Activated CD4-positive, alpha-beta memory T cell treated with anti-CD3 and anti-CD28 coated beads for 36 hours (primary cell): ENCODE data around the gene BEAN1. TPM values are rescaled to one million over a fixed set of nuclear protein-coding genes. Genes with fewer than 3 reads are reported as not detected.
"Not testable (repeated sequence)": the region's sequence is repeated elsewhere in the genome, so short reads cannot be mapped to it uniquely, and the experiment has no call there.

Source experiments
- CTCF ChIA-PET: fragments of 350-600 bp; sonication (Branson Sonifier 250); formaldehyde crosslinking; loops from one replicate; lab custom pipeline; 2021; ENCODE audit warnings: antibody characterized with exemption, inconsistent platforms; lab: Charles Lee
- POLR2A ChIA-PET: fragments of 350-600 bp; sonication (Branson Sonifier 250); formaldehyde crosslinking; loops from one replicate; lab custom pipeline; 2021; ENCODE audit warnings: antibody characterized with exemption; lab: Charles Lee
- DNase-seq: peaks from one replicate; pipeline ENCODE4 v3.0.0-alpha.2; 2020
- H3K27ac Mint-ChIP-seq: one replicate; pipeline ENCODE4 v1.8.0; 2021; ENCODE audit warnings: mixed read lengths
- H3K27me3 Mint-ChIP-seq: one replicate; pipeline ENCODE4 v1.8.0; 2021; ENCODE audit warnings: mixed read lengths
- H3K36me3 Mint-ChIP-seq: one replicate; pipeline ENCODE4 v1.8.0; 2021; ENCODE audit warnings: mixed read lengths
- H3K4me1 Mint-ChIP-seq: one replicate; pipeline ENCODE4 v1.8.0; 2021; ENCODE audit warnings: low read depth, mixed read lengths
- H3K4me3 Mint-ChIP-seq: one replicate; pipeline ENCODE4 v1.8.0; 2021; ENCODE audit warnings: mild to moderate bottlenecking, mixed read lengths
- H3K9me3 Mint-ChIP-seq: one replicate; pipeline ENCODE4 v1.8.0; 2021; ENCODE audit warnings: mixed read lengths
- intact Hi-C: fragments of 100-400 bp; cut with micrococcal nuclease; formaldehyde crosslinking; loops from one replicate; pipeline ENCODE4 v1.15.1; 2023
- total RNA-seq, 2 experiments: library from RNA; stranded (reverse); gene quantifications; one replicate each; pipeline ENCODE4 v1.2.3, GENCODE V29; 2021

The BEAN1 gene
- total RNA-seq, 2 experiments from 2014 or later: not detected

DNA sequence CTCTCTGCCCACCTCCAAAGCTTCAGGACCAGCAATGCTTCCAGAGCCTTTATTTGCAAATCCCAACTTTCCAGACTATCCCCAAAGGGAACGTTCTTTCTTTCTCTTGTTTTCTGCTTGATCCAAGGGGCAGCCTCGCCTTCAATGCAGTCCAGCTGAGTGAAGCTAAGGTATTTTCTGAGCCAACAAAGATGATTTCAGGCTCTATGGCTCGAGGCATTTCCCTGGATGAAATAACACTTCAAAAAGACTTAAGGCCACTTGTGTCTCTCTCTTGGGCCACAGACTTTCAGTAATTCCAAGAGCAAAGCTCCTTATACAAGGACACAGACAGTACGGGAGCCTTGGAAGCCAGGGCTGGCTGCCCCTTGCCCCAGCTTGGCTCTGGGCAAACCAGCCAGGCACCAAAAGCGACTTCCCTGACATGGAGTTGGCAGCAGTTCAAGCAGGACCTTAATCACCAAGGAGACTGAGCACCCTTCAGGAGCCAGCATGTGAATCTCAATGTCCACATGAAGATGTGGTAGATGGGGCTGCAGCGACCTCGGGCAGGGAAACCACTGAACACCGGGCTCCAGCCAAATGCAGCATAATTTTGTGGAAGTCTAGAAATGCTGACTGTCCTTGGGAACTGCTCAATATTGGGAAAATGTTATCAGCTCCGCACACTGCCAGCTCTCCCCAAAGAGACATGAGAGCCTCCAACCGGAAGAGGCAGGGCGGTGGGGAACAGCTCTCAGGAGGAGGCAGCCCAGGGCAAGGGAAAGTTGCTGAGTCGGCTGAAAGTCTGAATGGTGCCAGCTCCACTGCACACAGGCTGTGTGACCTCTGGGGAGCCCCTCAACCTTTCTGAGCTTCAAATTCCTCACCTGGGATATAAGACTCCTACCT, 83.9 kb downstream of the BEAN1 start:
- intact Hi-C loops: no loop called here
- H3K4me1 Mint-ChIP-seq: peaks cover 19% of the 10 kb centered on the region
- no peaks in the 10 kb centered on the region for H3K27me3 Mint-ChIP-seq
- POLR2A ChIA-PET: no interaction called here
- no peak overlapping the region for H3K27ac Mint-ChIP-seq
- CTCF ChIA-PET: interaction anchor here (0.9 to 2.5 kb wide), 9 partner anchors 11 to 186 kb away, joined by 3 to 15 read pairs (median 6); partner anchors contain the start of gene CMTM4
- no peaks in the 10 kb centered on the region for H3K9me3 Mint-ChIP-seq
- no peak overlapping the region for H3K4me3 Mint-ChIP-seq
- H3K36me3 Mint-ChIP-seq: no peaks in the 10 kb centered on the region
- no peak for DNase-seq

DNA sequence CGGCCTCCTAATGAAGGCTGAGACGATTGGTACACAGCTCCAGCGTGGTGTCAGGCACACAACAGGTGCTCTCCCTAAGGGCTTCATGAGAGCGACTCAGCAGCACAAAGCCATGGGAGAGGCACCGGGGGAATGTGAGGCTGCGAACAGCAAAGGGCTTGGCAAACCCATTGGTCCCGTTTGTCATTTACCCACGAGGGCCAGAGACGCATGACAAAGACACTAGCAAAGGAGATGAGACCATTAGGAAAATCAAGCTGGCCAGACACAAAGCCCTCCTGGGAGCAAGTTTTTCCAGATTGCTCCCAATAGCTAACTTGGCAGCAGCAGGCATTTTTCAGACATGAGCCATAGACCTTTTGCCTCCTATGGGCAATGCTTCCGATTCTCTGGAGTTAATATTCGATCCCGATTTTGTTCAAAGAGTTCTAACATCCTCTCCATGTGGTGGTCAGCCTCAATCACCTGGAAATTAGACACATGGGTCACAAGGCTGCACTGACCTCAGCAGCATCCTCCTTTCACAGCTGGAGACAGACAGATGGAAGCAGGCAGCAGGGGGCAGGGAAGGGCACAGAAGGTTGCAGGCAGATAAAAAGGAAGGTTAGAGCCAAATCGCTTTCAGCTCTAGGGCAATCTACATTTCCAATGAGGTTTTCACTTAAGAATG, 84.6 kb downstream of the BEAN1 start:
- Mint-ChIP-seq H3K9me3 (no peaks in the 10 kb centered on the region), H3K27me3 (no peaks in the 10 kb centered on the region), H3K36me3 (no peaks in the 10 kb centered on the region), H3K4me3 (no peak overlapping the region), H3K27ac (no peak overlapping the region), H3K4me1 (peaks cover 27% of the 10 kb centered on the region)
- DNase-seq: no peak
- POLR2A ChIA-PET: no interaction called here
- intact Hi-C loops: no loop called here
- CTCF ChIA-PET: interaction anchor here (0.6 to 2.5 kb wide), 9 partner anchors 11 to 185 kb away, joined by 3 to 15 read pairs (median 6); partner anchors contain the start of genes CKLF and CMTM4

DNA sequence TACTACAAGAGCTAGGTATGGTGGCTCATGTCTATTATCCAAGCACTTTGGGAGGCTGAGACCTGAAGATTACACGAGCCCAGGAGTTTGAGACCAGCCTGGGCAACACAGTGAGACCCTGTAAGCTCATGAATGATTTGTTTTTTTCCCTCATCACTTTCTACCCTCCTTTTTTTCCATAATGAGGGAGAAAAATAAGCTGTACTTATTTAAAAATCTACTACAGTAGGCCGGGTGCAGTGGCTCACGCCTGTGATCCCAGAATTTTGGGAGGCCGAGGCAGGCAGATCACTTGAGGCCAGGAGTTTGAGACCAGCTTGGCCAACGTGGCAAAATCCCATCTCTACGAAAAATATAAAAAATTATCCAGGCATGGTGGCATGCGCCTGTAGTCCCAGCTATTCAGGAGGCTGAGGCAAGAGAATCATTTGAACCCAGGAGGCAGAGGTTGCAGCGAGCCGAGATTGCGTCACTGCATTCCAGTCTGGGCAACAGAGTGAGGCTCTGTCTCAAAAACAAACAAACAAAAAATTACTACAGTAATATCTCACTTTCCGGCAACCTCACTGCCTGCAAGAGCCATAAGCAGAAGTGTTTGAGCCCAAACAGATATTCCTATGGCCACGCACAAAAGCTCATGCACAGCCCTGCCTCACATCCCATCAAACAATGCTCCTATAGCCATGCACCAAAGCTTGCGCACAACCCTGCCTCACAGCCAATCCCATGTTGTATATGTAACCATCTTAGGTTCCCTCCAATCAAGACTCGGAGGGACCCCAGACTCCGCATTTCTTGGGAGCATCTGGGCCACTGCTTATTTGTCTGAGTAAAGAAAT, 85.4 kb downstream of the BEAN1 start:
- H3K9me3 Mint-ChIP-seq: no peaks in the 10 kb centered on the region
- no peaks in the 10 kb centered on the region for H3K36me3 Mint-ChIP-seq
- intact Hi-C loops: no loop called here
- POLR2A ChIA-PET: no interaction called here
- H3K4me3 Mint-ChIP-seq: no peak overlapping the region
- peaks cover 34% of the 10 kb centered on the region for H3K4me1 Mint-ChIP-seq
- H3K27ac Mint-ChIP-seq: no peak overlapping the region
- DNase-seq: no peak
- H3K27me3 Mint-ChIP-seq: no peaks in the 10 kb centered on the region
- CTCF ChIA-PET: interaction anchor here (0.6 to 2.5 kb wide), 9 partner anchors 10 to 184 kb away, joined by 3 to 15 read pairs (median 6); partner anchors contain the start of genes CKLF and CMTM4

DNA sequence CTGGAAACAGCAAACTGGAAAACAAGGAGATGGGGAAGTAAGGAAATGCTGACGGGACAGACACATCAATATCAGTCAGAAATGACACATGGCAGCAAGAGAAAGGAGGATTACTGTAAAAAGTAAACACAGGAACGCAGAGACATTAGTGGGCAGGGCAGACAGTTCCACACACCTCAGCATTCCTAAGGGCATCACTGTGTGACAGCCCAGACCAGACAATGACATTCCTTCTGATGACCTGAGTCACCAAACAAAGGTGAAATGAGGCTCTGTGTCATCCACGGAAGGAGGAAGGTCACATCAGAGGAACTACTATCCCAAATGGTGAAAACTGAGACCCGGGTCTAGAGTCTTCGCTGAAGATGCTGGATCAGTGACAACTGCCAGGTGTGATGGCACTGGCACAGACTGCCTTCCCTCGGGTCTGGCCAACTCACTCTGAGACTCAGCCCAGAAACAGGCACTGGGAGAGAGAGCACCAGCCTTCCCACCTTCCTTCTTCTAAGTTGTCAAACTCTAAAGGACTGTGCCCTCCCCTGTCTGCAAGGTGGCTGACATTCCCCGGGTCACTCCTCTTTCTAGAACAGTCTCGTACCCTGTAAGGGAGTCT, 86.1 kb downstream of the BEAN1 start:
- Mint-ChIP-seq H3K27ac (no peak overlapping the region), H3K9me3 (no peaks in the 10 kb centered on the region), H3K27me3 (no peaks in the 10 kb centered on the region), H3K4me1 (peaks cover 41% of the 10 kb centered on the region), H3K4me3 (no peak overlapping the region), H3K36me3 (no peaks in the 10 kb centered on the region)
- ChIA-PET CTCF (interaction anchor here (2.5 kb wide), 1 partner anchor 76 kb away, joined by 15 read pairs; no protein-coding TSS in a partner anchor), POLR2A (no interaction called here)
- DNase-seq: no peak
- intact Hi-C loops: no loop called here

DNA sequence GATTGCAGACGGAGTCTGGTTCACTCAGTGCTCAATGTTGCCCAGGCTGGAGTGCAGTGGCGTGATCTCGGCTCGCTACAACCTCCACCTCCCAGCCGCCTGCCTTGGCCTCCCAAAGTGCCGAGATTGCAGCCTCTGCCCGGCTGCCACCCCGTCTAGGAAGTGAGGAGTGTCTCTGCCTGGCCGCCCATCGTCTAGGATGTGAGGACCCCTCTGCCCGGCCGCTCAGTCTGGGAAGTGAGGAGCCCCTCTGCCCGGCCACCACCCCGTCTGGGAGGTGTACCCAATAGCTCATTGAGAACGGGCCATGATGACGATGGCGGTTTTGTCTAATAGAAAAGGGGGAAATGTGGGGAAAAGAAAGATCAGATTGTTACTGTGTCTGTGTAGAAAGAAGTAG, 87.3 kb downstream of the BEAN1 start:
- H3K9me3 Mint-ChIP-seq, DNase-seq, H3K36me3 Mint-ChIP-seq, POLR2A ChIA-PET, intact Hi-C loops, H3K4me3 Mint-ChIP-seq, H3K27me3 Mint-ChIP-seq, H3K27ac Mint-ChIP-seq: not testable (repeated sequence)
- peaks cover 47% of the 10 kb centered on the region for H3K4me1 Mint-ChIP-seq
- CTCF ChIA-PET: interaction anchor here (1.4 kb wide), 1 partner anchor 94 kb away, joined by 4 read pairs; no protein-coding TSS in a partner anchor

DNA sequence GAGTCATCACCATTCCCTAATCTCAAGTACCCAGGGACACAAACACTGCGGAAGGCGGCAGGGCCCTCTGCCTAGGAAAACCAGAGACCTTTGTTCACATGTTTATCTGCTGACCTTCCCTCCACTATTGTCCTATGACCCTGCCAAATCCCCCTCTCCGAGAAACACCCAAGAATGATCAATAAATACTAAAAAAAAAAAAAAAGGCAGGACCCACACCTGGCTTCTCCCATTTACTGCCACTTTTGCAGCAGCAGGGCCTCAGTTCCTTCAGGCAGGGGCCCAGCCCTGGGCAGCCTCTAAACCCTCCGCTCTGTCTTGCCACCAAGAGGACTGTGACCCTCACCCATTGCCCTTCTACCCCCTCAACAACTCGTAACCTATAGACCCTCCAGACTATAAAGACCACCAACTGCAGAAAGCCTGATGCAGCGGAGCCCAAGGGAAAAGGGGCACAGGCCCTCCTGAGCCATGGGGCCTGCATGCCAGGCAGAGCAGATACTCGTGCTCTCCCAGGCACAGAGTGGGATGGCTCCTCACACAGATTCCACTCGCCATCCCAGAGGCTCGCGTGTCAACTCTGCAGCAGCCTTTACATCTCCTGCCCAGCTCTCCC, 88.0 kb downstream of the BEAN1 start:
- H3K36me3 Mint-ChIP-seq, intact Hi-C loops, H3K4me3 Mint-ChIP-seq, DNase-seq, H3K9me3 Mint-ChIP-seq, H3K27ac Mint-ChIP-seq, H3K27me3 Mint-ChIP-seq: not testable (repeated sequence)
- H3K4me1 Mint-ChIP-seq: peaks cover 54% of the 10 kb centered on the region
- ChIA-PET POLR2A (interaction anchor here (1.0 to 1.1 kb wide), 2 partner anchors 37 to 61 kb away, joined by 3 to 4 read pairs; partner anchors contain the start of gene CKLF), CTCF (interaction anchor here (0.7 to 1.5 kb wide), 20 partner anchors 10 to 353 kb away, joined by 3 to 26 read pairs (median 5); partner anchors contain the start of gene CKLF)

DNA sequence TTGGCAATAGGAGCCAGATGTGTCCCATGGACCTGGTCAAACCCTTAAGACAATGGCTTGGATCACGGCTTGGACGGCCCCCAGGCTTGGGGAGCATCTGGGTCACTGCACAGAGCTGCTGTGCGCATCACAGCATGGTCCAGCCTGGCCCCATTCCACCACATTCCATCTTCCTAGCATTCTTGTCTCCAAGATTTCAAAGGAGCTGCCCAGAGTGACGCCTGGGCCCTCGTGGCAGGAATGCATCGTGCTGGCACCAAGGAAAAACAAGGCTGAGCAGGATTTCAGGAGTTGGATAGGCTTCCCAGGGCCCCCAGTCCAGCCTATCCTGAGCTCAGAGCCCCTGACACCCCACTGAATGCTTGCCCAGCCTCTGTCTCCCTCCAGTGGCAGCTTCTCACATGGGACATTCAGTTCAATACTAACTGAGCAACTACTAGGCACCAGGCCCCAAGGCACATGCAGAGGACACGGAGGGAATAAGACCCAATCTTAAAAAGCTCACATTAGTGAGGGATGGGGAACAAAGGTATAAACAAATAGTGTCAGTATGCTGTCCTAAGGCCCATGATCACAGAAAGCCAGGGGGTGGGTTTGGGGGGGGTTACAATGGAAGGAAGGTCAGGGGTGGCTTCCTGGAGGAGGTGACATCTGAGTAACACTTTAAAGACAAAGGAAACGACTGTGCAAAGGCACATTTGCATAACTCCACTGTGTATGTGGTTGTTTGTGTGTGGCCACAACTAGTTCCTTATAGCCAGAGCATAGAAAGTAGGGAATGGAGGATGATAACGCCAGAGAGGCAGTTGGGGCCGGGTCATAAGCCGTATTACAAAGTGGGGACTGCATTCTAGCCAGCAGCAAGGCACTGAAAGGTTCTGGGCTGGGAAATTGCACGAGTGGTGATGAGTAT, 88.8 kb downstream of the BEAN1 start:
- no peaks in the 10 kb centered on the region for H3K9me3 Mint-ChIP-seq

DNA sequence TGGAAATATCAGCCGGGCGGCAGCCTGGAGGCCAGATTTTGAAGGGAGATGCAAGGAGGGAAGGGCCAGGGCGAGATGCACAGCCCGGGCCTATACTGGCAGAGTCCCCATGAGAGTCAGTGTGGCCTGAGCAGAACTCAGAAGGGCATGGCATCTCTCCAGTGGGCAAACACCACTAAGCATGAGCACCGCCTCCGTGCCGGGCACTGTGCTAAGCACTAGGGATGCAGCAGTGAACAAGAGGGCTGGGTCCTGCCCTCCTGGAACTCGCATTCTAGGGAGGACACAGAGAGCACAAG, 89.4 kb downstream of the BEAN1 start:
- Mint-ChIP-seq H3K27ac (peak overlapping the region; percentile 99), H3K36me3 (no peaks in the 10 kb centered on the region), H3K27me3 (no peaks in the 10 kb centered on the region), H3K9me3 (no peaks in the 10 kb centered on the region), H3K4me3 (peak overlapping the region; percentile 87), H3K4me1 (peaks cover 67% of the 10 kb centered on the region)
- intact Hi-C loops: loop anchor here (1.0 to 2.0 kb wide), 5 partner anchors 38 to 358 kb away; partner anchors contain the start of gene CMTM3
- ChIA-PET CTCF (interaction anchor here (1.1 to 1.5 kb wide), 10 partner anchors 9 to 351 kb away, joined by 3 to 26 read pairs (median 6); partner anchors contain the start of gene CKLF), POLR2A (no interaction called here)
- no peak for DNase-seq

More for the DNA sequence above, 88.8 kb downstream of the BEAN1 start:
- ChIA-PET POLR2A (interaction anchor here (1.0 to 1.1 kb wide), 2 partner anchors 36 to 60 kb away, joined by 3 to 4 read pairs; partner anchors contain the start of gene CKLF), CTCF (interaction anchor here (0.7 to 1.5 kb wide), 20 partner anchors 9 to 352 kb away, joined by 3 to 26 read pairs (median 5); partner anchors contain the start of gene CKLF)
- peak overlapping the region; percentile 99 for H3K27ac Mint-ChIP-seq
- peak overlapping the region; percentile 87 for H3K4me3 Mint-ChIP-seq
- H3K4me1 Mint-ChIP-seq: peaks cover 61% of the 10 kb centered on the region
- H3K36me3 Mint-ChIP-seq: no peaks in the 10 kb centered on the region
- DNase-seq: peak; percentile 66
- intact Hi-C loops: loop anchor here (1.0 to 2.0 kb wide), 5 partner anchors 38 to 359 kb away; partner anchors contain the start of gene CMTM3
- H3K27me3 Mint-ChIP-seq: no peaks in the 10 kb centered on the region

DNA sequence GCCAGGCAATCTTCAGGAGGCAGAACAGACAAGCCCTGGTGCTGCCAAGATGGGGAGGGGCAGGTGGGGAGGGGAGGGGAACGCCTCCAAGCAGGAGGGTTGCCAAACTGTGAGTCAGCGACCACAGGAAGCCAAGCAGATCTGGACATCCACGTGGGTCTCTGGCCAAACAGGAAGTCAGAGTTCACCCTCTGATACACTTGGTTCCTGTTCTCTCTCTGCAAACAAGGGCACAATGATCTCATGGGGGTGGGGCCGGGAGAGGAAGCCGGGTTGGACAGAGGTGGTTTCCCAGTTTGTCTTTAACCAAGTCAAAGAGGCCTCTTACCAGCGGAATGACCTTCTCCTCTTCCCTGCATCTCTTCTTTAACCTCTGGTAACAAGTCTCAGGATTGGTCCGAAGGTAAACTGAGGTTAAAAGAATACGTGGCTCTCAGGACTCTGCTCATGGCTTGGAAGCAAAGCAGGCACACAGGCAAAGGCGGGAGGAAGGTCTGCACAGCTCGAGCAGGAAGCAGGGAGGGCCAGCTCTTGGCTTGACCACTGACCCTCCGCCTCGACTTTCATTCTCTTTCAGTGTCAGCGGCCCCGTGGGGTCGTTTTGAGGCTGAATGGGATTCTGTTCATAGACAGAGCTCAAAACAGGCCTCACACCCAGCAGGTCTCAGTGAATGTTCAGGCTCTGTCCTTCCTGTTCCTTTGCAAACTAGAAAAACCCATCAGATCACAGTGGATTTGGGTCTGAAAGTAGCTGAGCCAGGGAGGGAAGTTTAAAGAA, 89.9 kb downstream of the BEAN1 start:
- POLR2A ChIA-PET: interaction anchor here (0.7 to 1.7 kb wide), 2 partner anchors 9 to 35 kb away, joined by 3 to 7 read pairs; partner anchors contain the start of gene CKLF
- CTCF ChIA-PET: interaction anchor here (0.7 to 1.5 kb wide), 4 partner anchors 40 to 91 kb away, joined by 3 to 5 read pairs (median 3); partner anchors contain the start of gene CMTM3

More for the DNA sequence above, 89.9 kb downstream of the BEAN1 start:
- intact Hi-C loops: loop anchor here (1.0 to 2.0 kb wide), 7 partner anchors 32 to 358 kb away; partner anchors contain the start of gene CMTM3
- DNase-seq: peak; percentile 95
- peak overlapping the region; percentile 99 for H3K27ac Mint-ChIP-seq
- no peaks in the 10 kb centered on the region for H3K9me3 Mint-ChIP-seq
- peak overlapping the region; percentile 87 for H3K4me3 Mint-ChIP-seq
- H3K36me3 Mint-ChIP-seq: no peaks in the 10 kb centered on the region
- peaks cover 71% of the 10 kb centered on the region for H3K4me1 Mint-ChIP-seq
- H3K27me3 Mint-ChIP-seq: no peaks in the 10 kb centered on the region
